Chondrocyte (in vitro differentiated cells): ENCODE measurements around the gene SREBF1. TPM values are rescaled to one million over a fixed set of nuclear protein-coding genes. Genes with fewer than 3 reads are reported as not detected.

Experiments used
- DNase-seq: peaks from one replicate; pipeline ENCODE4 v3.0.0; 2021; ENCODE audit warnings: mixed read lengths, low spot score
- H3K27ac Mint-ChIP-seq: one replicate; pipeline ENCODE4 v1.8.0; 2021; ENCODE audit warnings: mild to moderate bottlenecking, moderate library complexity, mixed read lengths; ENCODE audit not compliant: unreplicated experiment
- H3K27me3 Mint-ChIP-seq: 2 replicates; pipeline ENCODE4 v1.8.0; 2021; ENCODE audit warnings: low read depth, mixed read lengths
- H3K36me3 Mint-ChIP-seq: 2 replicates; pipeline ENCODE4 v1.8.0; 2021; ENCODE audit warnings: low read depth, mixed read lengths
- H3K4me1 Mint-ChIP-seq: 2 replicates; pipeline ENCODE4 v1.8.0; 2021; ENCODE audit warnings: low read depth, mild to moderate bottlenecking, mixed read lengths
- H3K4me3 Mint-ChIP-seq: one replicate; pipeline ENCODE4 v1.8.0; 2021; ENCODE audit warnings: mild to moderate bottlenecking, moderate library complexity, mixed read lengths; ENCODE audit not compliant: unreplicated experiment
- H3K9me3 Mint-ChIP-seq: 2 replicates; pipeline ENCODE4 v1.8.0; 2021; ENCODE audit warnings: low read depth, mixed read lengths
- total RNA-seq: library from RNA; stranded (reverse); gene quantifications from 3 replicates; pipeline ENCODE4 v1.2.1, GENCODE V29; 2021
- TF ChIP-seq, protein P1 (sequence below): fragments of 200-600 bp; sonication (generic); IDR thresholded peaks from 2 replicates; pipeline ENCODE4 v1.5.0; 2021; ENCODE audit warnings: antibody characterized with exemption, mild to moderate bottlenecking, moderate library complexity

The SREBF1 gene
- total RNA-seq, 1 donor from 2014 or later, result 22.8 TPM

DNA sequence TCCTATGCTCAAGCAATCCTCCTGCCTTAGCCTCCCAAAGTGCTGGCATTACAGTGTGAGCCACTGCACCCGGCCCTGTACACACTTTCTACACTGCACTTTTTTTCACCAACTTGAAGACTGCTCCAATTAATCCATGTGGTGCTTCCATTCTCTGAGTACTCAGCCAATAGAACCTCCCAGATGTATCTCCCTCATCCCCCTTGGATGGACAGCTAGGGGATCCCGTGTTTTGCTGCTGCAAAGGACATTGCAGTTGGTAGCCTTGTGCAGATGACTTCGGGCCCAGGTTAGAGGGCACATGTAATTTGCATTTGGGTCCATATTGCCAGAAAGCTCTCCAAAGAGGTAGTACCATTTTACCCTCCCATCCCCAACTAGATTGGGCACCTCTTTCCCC is 59.9 kb downstream of the SREBF1 start:
- TF ChIP-seq, protein P1, sequence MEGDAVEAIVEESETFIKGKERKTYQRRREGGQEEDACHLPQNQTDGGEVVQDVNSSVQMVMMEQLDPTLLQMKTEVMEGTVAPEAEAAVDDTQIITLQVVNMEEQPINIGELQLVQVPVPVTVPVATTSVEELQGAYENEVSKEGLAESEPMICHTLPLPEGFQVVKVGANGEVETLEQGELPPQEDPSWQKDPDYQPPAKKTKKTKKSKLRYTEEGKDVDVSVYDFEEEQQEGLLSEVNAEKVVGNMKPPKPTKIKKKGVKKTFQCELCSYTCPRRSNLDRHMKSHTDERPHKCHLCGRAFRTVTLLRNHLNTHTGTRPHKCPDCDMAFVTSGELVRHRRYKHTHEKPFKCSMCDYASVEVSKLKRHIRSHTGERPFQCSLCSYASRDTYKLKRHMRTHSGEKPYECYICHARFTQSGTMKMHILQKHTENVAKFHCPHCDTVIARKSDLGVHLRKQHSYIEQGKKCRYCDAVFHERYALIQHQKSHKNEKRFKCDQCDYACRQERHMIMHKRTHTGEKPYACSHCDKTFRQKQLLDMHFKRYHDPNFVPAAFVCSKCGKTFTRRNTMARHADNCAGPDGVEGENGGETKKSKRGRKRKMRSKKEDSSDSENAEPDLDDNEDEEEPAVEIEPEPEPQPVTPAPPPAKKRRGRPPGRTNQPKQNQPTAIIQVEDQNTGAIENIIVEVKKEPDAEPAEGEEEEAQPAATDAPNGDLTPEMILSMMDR, result no peak
- peaks cover 31% of the 10 kb centered on the region for H3K4me1 Mint-ChIP-seq
- no peaks in the 10 kb centered on the region for H3K36me3 Mint-ChIP-seq
- H3K4me3 Mint-ChIP-seq, result no peak overlapping the region
- no peak for DNase-seq
- H3K9me3 Mint-ChIP-seq, result no peaks in the 10 kb centered on the region
- H3K27me3 Mint-ChIP-seq, result no peaks in the 10 kb centered on the region
- H3K27ac Mint-ChIP-seq, result no peak overlapping the region

GRCh38 chr17:17774009-17774881 is 62.5 kb downstream of the SREBF1 start:
- Mint-ChIP-seq H3K36me3 (no peaks in the 10 kb centered on the region), H3K9me3 (no peaks in the 10 kb centered on the region), H3K4me3 (no peak overlapping the region), H3K4me1 (peaks cover 28% of the 10 kb centered on the region), H3K27me3 (no peaks in the 10 kb centered on the region), H3K27ac (peak overlapping the region; percentile 36)
- peak; percentile 86 for DNase-seq
- TF ChIP-seq, protein P1, result peak; percentile 66

DNA sequence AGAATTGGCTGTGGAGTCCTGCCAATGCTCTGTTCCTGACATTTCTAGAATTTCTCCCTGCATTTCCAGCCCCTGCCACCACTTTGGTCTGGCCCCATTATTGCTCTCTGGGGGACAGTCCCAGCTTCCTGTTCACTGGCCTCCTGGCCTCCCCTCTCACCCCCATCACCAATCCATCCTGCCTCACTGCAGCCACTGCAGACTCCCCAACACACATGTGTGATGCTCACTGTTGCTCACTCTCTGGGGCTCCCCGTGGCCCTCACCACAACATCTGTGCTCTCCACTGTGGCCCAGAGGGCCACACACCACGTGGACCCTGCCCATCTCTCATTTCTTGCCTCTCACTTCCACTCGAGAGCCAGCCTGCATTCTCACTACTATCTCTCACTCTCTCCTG is 64.6 kb downstream of the SREBF1 start:
- Mint-ChIP-seq H3K4me1 (peaks cover 34% of the 10 kb centered on the region), H3K36me3 (no peaks in the 10 kb centered on the region)

DNA sequence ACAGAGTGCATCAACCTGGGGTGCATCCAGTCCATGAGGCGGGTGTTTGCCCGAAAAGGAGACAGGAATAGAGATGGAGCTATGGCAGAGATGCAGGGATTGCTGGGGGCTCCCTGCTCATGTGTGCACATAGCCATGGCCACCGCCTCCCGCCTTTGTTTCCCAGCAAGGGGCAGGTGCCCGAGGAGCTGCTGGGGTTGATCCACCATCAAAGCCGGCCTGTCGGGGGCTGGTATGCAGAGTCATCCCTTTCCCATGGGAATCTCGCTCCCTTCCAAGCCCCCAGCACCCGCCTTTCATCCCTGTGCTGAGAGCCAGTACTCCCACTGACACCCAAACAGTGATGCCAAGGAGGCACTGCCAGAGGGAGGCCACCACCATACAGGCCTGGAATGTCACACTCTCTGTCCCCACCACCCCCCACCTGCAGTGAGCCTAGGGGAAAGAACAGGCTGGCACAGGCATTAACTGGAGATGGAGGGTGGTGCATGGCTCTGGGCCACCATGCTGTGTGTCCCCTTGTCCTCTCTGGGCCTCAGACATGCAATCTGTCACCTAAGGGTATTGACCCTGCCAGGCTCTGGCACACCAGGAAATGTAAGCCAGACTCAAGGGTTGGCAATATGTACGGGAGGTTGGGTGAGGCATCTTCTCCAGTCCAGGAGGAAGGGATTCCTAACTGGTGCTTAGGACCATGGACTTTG is 65.1 kb downstream of the SREBF1 start:
- no peaks in the 10 kb centered on the region for H3K36me3 Mint-ChIP-seq
- no peaks in the 10 kb centered on the region for H3K9me3 Mint-ChIP-seq
- H3K4me1 Mint-ChIP-seq, result peaks cover 40% of the 10 kb centered on the region
- TF ChIP-seq, protein P1, result no peak
- DNase-seq, result peak; percentile 85
- no peak overlapping the region for H3K27ac Mint-ChIP-seq
- H3K4me3 Mint-ChIP-seq, result no peak overlapping the region
- H3K27me3 Mint-ChIP-seq, result no peaks in the 10 kb centered on the region

More for the DNA sequence above, 64.6 kb downstream of the SREBF1 start:
- peak; percentile 74 for DNase-seq
- H3K27ac Mint-ChIP-seq, result peak overlapping the region; percentile 61
- TF ChIP-seq, protein P1, result no peak
- H3K4me3 Mint-ChIP-seq, result no peak overlapping the region
- no peaks in the 10 kb centered on the region for H3K27me3 Mint-ChIP-seq
- H3K9me3 Mint-ChIP-seq, result no peaks in the 10 kb centered on the region

DNA sequence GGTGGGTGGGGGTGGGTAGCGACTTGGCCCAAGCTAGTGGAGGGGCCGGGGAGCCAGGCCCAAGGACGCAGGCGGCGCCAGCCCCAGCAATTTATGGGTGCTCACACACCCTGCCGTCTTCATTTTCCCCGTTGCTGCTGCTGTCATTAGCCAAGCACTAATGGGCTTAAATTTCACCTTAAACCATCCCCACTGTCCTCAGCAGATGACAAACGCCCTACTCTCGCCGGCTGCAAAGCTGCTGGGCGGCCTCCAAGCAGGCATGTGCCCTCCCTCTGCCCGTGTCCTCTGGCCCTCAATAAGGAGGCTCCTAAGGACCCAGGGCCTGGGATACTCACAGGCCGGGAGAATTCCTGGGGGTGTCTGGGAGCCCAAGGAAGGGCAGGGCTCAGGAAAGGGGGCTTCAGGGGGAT is 66.1 kb downstream of the SREBF1 start:
- Mint-ChIP-seq H3K4me3 (no peak overlapping the region), H3K36me3 (no peaks in the 10 kb centered on the region), H3K27me3 (no peaks in the 10 kb centered on the region), H3K27ac (no peak overlapping the region), H3K4me1 (peaks cover 48% of the 10 kb centered on the region), H3K9me3 (no peaks in the 10 kb centered on the region)
- TF ChIP-seq, protein P1, result no peak
- no peak for DNase-seq
